ENCODE data around the gene DHODH.
"Not testable (repeated sequence)": the region's sequence is repeated elsewhere in the genome, so short reads cannot be mapped to it uniquely, and the experiment has no call there.

DNA sequence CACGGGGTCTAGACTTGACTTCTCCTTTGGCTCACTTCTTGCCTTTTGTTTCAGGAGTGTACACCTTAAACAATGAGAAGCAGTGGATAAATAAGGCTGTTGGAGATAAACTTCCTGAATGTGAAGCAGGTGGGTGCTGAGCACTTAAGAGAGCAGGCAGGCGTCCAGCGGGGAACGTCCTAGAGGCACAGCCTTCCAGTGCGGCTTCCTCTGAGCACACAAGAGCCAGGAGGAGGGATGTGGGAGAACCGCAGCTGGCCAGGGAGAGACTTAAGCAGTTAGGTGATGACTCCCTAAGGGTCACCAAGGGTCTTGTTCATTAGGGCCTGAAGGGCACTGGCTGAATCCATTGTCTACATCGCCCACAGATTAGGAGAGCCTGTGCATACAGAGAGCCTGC, 50.5 kb downstream of the DHODH start:
- TF ChIP-seq, protein P1, sequence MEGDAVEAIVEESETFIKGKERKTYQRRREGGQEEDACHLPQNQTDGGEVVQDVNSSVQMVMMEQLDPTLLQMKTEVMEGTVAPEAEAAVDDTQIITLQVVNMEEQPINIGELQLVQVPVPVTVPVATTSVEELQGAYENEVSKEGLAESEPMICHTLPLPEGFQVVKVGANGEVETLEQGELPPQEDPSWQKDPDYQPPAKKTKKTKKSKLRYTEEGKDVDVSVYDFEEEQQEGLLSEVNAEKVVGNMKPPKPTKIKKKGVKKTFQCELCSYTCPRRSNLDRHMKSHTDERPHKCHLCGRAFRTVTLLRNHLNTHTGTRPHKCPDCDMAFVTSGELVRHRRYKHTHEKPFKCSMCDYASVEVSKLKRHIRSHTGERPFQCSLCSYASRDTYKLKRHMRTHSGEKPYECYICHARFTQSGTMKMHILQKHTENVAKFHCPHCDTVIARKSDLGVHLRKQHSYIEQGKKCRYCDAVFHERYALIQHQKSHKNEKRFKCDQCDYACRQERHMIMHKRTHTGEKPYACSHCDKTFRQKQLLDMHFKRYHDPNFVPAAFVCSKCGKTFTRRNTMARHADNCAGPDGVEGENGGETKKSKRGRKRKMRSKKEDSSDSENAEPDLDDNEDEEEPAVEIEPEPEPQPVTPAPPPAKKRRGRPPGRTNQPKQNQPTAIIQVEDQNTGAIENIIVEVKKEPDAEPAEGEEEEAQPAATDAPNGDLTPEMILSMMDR (IDR thresholded peaks at IDR 0.05), result not testable (repeated sequence)
- TF ChIP-seq EP300, POLR2AphosphoS5 (IDR thresholded peaks at IDR 0.05): not testable (repeated sequence)

All from sigmoid colon (tissue), 4 donors.